K562 (cell line): ENCODE results near the gene IQCN. TPM values are rescaled to one million over a fixed set of nuclear protein-coding genes. Genes with fewer than 3 reads are reported as not detected.

Source experiments
- ATF4 ChIP-seq: fragments of 450-650 bp; formaldehyde crosslinking; IDR thresholded peaks from 2 replicates; pipeline ENCODE4 v1.4.0; 2022; ENCODE audit warnings: mild to moderate bottlenecking, moderate library complexity
- BMI1 ChIP-seq: fragments of 150-350 bp; IDR thresholded peaks from 2 replicates; pipeline ENCODE4 v1.6.1; 2014; ENCODE audit warnings: low read length
- CBX2 ChIP-seq: fragments of 200-600 bp; sonication (generic); IDR thresholded peaks from one replicate; pipeline ENCODE4 v1.6.1; 2012; ENCODE audit warnings: mild to moderate bottlenecking, low read length, inconsistent platforms; ENCODE audit not compliant: insufficient read depth, poor library complexity, severe bottlenecking
- CREB3 ChIP-seq: fragments of 450-650 bp; conservative IDR thresholded peaks from 2 replicates; pipeline ENCODE4 v1.6.1; 2016; ENCODE audit warnings: missing genetic modification characterization, low read depth, mild to moderate bottlenecking, missing compliant biosample characterization, moderate library complexity
- CXXC5 ChIP-seq: fragments of 250-450 bp; sonication (Bioruptor Pico); IDR thresholded peaks from 2 replicates; pipeline ENCODE4 v1.8.0; 2022; ENCODE audit warnings: inconsistent platforms, mild to moderate bottlenecking, moderate library complexity
- DPF2 ChIP-seq: fragments of 450-650 bp; IDR thresholded peaks from 2 replicates; pipeline ENCODE4 v1.6.1; 2016
- GTF2B ChIP-seq: IDR thresholded peaks from 2 replicates; pipeline ENCODE4 v1.6.1; 2011; ENCODE audit not compliant: insufficient read length; ENCODE audit errors: extremely low read depth
- GTF2F1 ChIP-seq: IDR thresholded peaks from 2 replicates; pipeline ENCODE4 v1.6.1; 2011; ENCODE audit warnings: low read depth, low read length, improper control_type of control experiment
- KDM5B ChIP-seq: fragments of 200-600 bp; sonication (generic); IDR thresholded peaks from 2 replicates; pipeline ENCODE4 v1.6.1; 2012; ENCODE audit warnings: low read depth, mild to moderate bottlenecking, moderate library complexity, low read length, control low read depth, inconsistent platforms; ENCODE audit not compliant: insufficient replicate concordance
- LARP7 ChIP-seq: fragments of 450-650 bp; IDR thresholded peaks from 2 replicates; pipeline ENCODE4 v1.6.1; 2016
- MED1 ChIP-seq: sonication (generic); formaldehyde crosslinking; IDR thresholded peaks from 2 replicates; pipeline ENCODE4 v1.8.1; 2023; ENCODE audit warnings: missing genetic modification reagents, borderline replicate concordance
- MITF ChIP-seq: IDR thresholded peaks from 2 replicates; pipeline ENCODE4 v1.6.1; 2014; ENCODE audit warnings: antibody characterized with exemption
- NUFIP1 ChIP-seq: fragments of 450-650 bp; IDR thresholded peaks from 2 replicates; pipeline ENCODE4 v1.6.1; 2018; ENCODE audit not compliant: partially characterized antibody
- RUNX1 ChIP-seq: sonication (generic); IDR thresholded peaks from 2 replicates; pipeline ENCODE4 v1.6.1; 2016; ENCODE audit warnings: antibody characterized with exemption, low read depth
- SIN3A ChIP-seq, 2 experiments: fragments of 150-350 bp in 1 of 2; IDR thresholded peaks; 2 replicates each; pipeline ENCODE4 v1.6.1; 2011 to 2016; ENCODE audit warnings: borderline replicate concordance in 2 of 2, low read depth in 2 of 2, low read length in 2 of 2, mild to moderate bottlenecking in 2 of 2, moderate library complexity in 2 of 2; ENCODE audit not compliant: control insufficient read depth in 1 of 2
- TOE1 ChIP-seq, 2 experiments: fragments of 450-650 bp in 1 of 2; sonication (generic) in 1 of 2; formaldehyde crosslinking in 1 of 2; IDR thresholded peaks; 2 replicates each; pipeline versions ENCODE4 v1.7.1 to v1.8.0; 2016 to 2022; ENCODE audit warnings: borderline replicate concordance in 2 of 2, mild to moderate bottlenecking in 2 of 2, antibody characterized with exemption in 1 of 2, inconsistent platforms in 1 of 2, low read depth in 1 of 2, missing genetic modification reagents in 1 of 2, moderate library complexity in 1 of 2
- WHSC1 ChIP-seq: IDR thresholded peaks from one replicate; pipeline ENCODE4 v1.6.1; 2012; ENCODE audit warnings: low read length, control low read depth, inconsistent platforms
- ZFPM2 ChIP-seq: fragments of 250-450 bp; sonication (Bioruptor Pico); IDR thresholded peaks from 2 replicates; pipeline ENCODE4 v1.5.1; 2022; ENCODE audit warnings: mild to moderate bottlenecking
- ZNF24 ChIP-seq: fragments of 450-650 bp; IDR thresholded peaks from 2 replicates; pipeline ENCODE4 v1.6.1; 2016
- ZNF282 ChIP-seq: sonication (generic); formaldehyde crosslinking; IDR thresholded peaks from 2 replicates; pipeline ENCODE4 v1.8.1; 2023; ENCODE audit warnings: missing genetic modification reagents
- ZNF57 ChIP-seq: fragments of 450-650 bp; formaldehyde crosslinking; IDR thresholded peaks from 2 replicates; pipeline ENCODE4 v1.4.0; 2020; ENCODE audit warnings: mild to moderate bottlenecking, moderate library complexity
- ZNF764 ChIP-seq: fragments of 250-450 bp; sonication (Bioruptor Pico); IDR thresholded peaks from 2 replicates; pipeline ENCODE4 v1.4.0; 2020; ENCODE audit warnings: low read depth, mild to moderate bottlenecking, moderate library complexity
- polyA plus RNA-seq, 8 experiments: library from polyadenylated mRNA; depleted of rRNA in 4 of 8; stranded (reverse) in 5 of 8; unstranded in 3 of 8; fragments of >200 nt; fragmentation: Nextera tagmentation in 2 of 8; fragmentation: Illumina TruSeq in 1 of 8; extraction: Ambion mirVana in 2 of 8; extraction: Trizol in 1 of 8; gene quantifications; 2 replicates each; pipeline versions ENCODE4 v1.2.1 to v1.2.3, GENCODE V29; 2011 to 2014; ENCODE audit warnings: inconsistent platforms in 1 of 8, missing spikeins in 1 of 8
- total RNA-seq, 7 experiments: library from RNA; depleted of rRNA in 6 of 7; stranded (reverse); fragments of >200 nt in 6 of 7; fragmentation: Illumina TruSeq in 2 of 7; extraction: Trizol in 2 of 7; gene quantifications; 2 replicates each; pipeline versions ENCODE4 v1.2.1 to v1.2.3, GENCODE V29; 2011 to 2021; ENCODE audit warnings: low replicate concordance in 1 of 7

The IQCN gene
- total and polyA plus RNA-seq, 9 of the 15 experiments (the other 6 are each of a cell fraction or from before 2014, with no cell fraction given), result 0.01 to 0.07 (median 0.04) TPM; not detected in 3

GRCh38 chr19:18224525-18225354 is 49.5 kb downstream of the IQCN start (continued):
- no peak for TF ChIP-seq WHSC1
- TF ChIP-seq SIN3A (IDR thresholded peaks at IDR 0.05; ENCODE audit: borderline replicate concordance in 2 of 2, control insufficient read depth in 1 of 2, low read depth in 2 of 2, low read length in 2 of 2), result no peak
- no peak for TF ChIP-seq GTF2F1
- peak; percentile 35; the same call in 1 of the 2 replicates for TF ChIP-seq DPF2
- TF ChIP-seq CREB3 (tag), result no peak
- no peak for TF ChIP-seq BMI1
- TF ChIP-seq ZNF24, result no peak
- no peak for TF ChIP-seq MED1 (CRISPR knock-in tag)
- no peak for TF ChIP-seq LARP7
- TF ChIP-seq NUFIP1, result no peak
- TF ChIP-seq RUNX1, result no peak
- no peak for TF ChIP-seq ZNF57
- no peak for TF ChIP-seq ZFPM2 (CRISPR knock-in tag)
- no peak for TF ChIP-seq ATF4
- no peak for TF ChIP-seq MITF
- no peak for TF ChIP-seq CBX2
- no peak for TF ChIP-seq KDM5B
- peak; percentile 37; the same call in 1 of the 2 replicates for TF ChIP-seq CXXC5
- TF ChIP-seq GTF2B, result no peak
- TF ChIP-seq ZNF282, result no peak
- TF ChIP-seq TOE1 (IDR thresholded peaks at IDR 0.05; ENCODE audit: borderline replicate concordance), result peak; percentile 85
- no peak for TF ChIP-seq TOE1 (CRISPR knock-in tag; IDR thresholded peaks at IDR 0.05; ENCODE audit: borderline replicate concordance, low read depth)
- no peak for TF ChIP-seq ZNF764
